CD4-positive, alpha-beta T cell treated with Interleukin-4 for 4 hours (primary cell): ENCODE measurements around the gene PDLIM1.

Experiments
- DNase-seq: peaks from one replicate; pipeline ENCODE4 v3.0.0-alpha.2; 2020

Gene PDLIM1

DNA sequence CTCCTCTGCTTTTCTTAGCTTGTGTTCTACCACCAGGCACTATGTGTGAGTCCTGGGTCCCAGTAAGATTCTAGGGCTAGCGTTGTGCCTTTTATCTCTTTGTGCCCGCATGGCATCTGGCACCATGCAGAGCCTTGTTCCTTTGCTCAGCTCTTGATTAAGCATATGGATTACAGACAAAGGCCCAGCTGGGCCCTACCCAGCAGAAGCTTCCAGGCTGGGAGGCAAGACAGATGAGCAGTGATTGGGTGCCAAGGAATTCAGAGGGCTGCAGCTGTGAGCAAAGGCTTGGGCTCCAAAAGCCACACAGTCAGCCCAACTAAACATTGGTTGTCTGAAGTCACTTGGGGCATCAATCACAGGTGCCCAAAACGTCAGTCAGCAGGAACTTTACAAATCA lies 94.8 kb downstream of the PDLIM1 start:
- no peak for DNase-seq

DNA sequence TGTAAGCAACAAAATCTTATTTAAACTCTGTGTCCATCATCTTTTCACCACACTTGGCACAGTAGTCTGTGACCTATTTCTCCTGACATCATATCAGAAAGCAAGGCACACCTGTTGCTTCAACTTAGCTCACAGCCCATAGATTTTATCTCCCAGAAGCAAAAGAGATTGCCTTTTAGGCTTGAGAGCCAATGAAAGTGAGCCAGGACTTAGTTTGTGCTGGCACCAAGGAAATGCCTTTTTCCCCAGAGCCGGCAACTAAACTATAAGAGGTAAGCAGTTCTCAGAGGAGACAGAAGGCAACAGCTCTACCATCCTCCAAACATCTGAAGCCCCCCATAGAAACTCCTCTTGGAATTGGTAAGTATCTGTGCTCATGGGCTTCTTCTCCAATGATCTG lies 96.9 kb downstream of the PDLIM1 start, which contains the start of gene ACSM6:
TSS of gene ACSM6 (plus strand) at position 295 of the 400 bp plus-strand sequence. CDS start 248 bp downstream, outside the sequence.
- no peak for DNase-seq

DNA sequence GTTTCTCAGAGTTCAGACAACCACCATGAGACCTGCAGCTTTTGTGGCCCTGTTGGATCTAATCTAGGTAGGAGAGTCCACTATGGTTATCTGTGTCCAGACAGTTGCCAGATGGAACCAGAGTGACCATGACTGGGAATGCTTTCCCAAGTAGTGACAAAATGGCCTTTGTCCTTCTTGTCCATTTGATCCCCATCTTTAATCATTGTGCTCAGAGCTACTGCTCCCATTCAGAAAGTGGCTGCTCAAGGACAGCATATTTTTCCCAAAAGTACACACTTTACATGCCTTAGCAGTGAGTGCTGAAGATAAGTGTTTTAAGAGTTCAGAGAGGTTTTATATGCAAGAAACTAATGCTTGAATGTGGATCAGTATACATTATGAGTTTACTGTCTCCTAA lies 102.2 kb downstream of the PDLIM1 start:
- DNase-seq = no peak

DNA sequence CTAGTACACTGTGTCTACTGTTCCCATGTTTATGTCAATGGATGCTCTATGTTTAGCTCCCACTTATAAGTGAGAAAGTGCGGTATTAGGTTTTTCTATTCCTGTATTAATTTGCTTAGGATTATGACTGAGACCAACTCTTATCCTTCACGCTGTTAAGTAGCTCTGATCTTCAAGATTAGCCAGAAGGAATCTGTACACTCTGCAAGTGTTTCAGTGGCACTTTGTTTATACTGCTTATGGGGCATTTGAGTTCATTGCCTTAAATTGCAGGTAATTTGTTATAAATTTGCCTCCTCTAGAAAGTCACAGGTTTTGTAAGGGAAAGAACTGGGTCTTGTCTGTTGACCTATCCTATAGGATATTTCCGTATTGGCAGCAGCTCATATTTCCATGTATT lies 103.2 kb downstream of the PDLIM1 start:
- no peak for DNase-seq
